WTC11 (cell line): Measurements from ENCODE around the gene COL16A1. TPM values are rescaled to one million over a fixed set of nuclear protein-coding genes. Genes with fewer than 3 reads are reported as not detected.

ENCODE experiments used
- ATF2 ChIP-seq: sonication (generic); formaldehyde crosslinking; IDR thresholded peaks from 2 replicates; pipeline ENCODE4 v1.8.1; 2022; ENCODE audit warnings: low read depth, missing genetic modification reagents, borderline replicate concordance
- CBFB ChIP-seq: sonication (generic); formaldehyde crosslinking; IDR thresholded peaks from 2 replicates; pipeline ENCODE4 v1.8.1; 2022; ENCODE audit warnings: mild to moderate bottlenecking, low read depth, missing genetic modification reagents
- CREB1 ChIP-seq: sonication (generic); formaldehyde crosslinking; IDR thresholded peaks from 2 replicates; pipeline ENCODE4 v1.8.0; 2023; ENCODE audit warnings: mild to moderate bottlenecking, missing genetic modification reagents
- CREM ChIP-seq: sonication (generic); formaldehyde crosslinking; IDR thresholded peaks from 2 replicates; pipeline ENCODE4 v1.8.1; 2022; ENCODE audit warnings: mild to moderate bottlenecking, missing genetic modification reagents, moderate library complexity
- E2F1 ChIP-seq: sonication (generic); formaldehyde crosslinking; IDR thresholded peaks from 2 replicates; pipeline ENCODE4 v1.8.0; 2022; ENCODE audit warnings: mild to moderate bottlenecking, missing genetic modification reagents
- EMX1 ChIP-seq: fragments of 250-450 bp; sonication (Bioruptor Pico); IDR thresholded peaks from 2 replicates; pipeline ENCODE4 v1.8.0; 2021; ENCODE audit warnings: mild to moderate bottlenecking
- ESRRA ChIP-seq: sonication (generic); formaldehyde crosslinking; IDR thresholded peaks from 2 replicates; pipeline ENCODE4 v1.8.1; 2022; ENCODE audit warnings: mild to moderate bottlenecking, missing genetic modification reagents, borderline replicate concordance
- FOXK1 ChIP-seq: sonication (generic); formaldehyde crosslinking; IDR thresholded peaks from 2 replicates; pipeline ENCODE4 v1.8.0; 2022; ENCODE audit warnings: mild to moderate bottlenecking, moderate library complexity, missing genetic modification reagents
- GRHL2 ChIP-seq: fragments of 250-450 bp; sonication (Bioruptor Pico); IDR thresholded peaks from 2 replicates; pipeline ENCODE4 v1.8.0; 2022; ENCODE audit warnings: mild to moderate bottlenecking, moderate library complexity; ENCODE audit not compliant: insufficient replicate concordance, severe bottlenecking
- JUN ChIP-seq: sonication (generic); formaldehyde crosslinking; IDR thresholded peaks from 2 replicates; pipeline ENCODE4 v1.8.0; 2023; ENCODE audit warnings: mild to moderate bottlenecking, missing genetic modification reagents
- KAT7 ChIP-seq: sonication (generic); formaldehyde crosslinking; IDR thresholded peaks from 2 replicates; pipeline ENCODE4 v1.8.1; 2023; ENCODE audit warnings: missing genetic modification reagents, mild to moderate bottlenecking, borderline replicate concordance
- MAX ChIP-seq: sonication (generic); formaldehyde crosslinking; IDR thresholded peaks from 2 replicates; pipeline ENCODE4 v1.8.0; 2022; ENCODE audit warnings: mild to moderate bottlenecking, missing genetic modification reagents
- MYBL2 ChIP-seq: sonication (generic); formaldehyde crosslinking; IDR thresholded peaks from 2 replicates; pipeline ENCODE4 v1.8.1; 2023; ENCODE audit warnings: mild to moderate bottlenecking, moderate library complexity, missing genetic modification reagents
- OVOL2 ChIP-seq: fragments of 250-450 bp; sonication (Bioruptor Pico); IDR thresholded peaks from 2 replicates; pipeline ENCODE4 v1.9.0; 2021; ENCODE audit warnings: mild to moderate bottlenecking, borderline replicate concordance
- RORB ChIP-seq: fragments of 250-450 bp; sonication (Bioruptor Pico); IDR thresholded peaks from 2 replicates; pipeline ENCODE4 v1.9.0; 2021; ENCODE audit warnings: mild to moderate bottlenecking
- SP1 ChIP-seq: sonication (generic); formaldehyde crosslinking; conservative IDR thresholded peaks from 2 replicates; pipeline ENCODE4 v1.8.1; 2022; ENCODE audit warnings: missing genetic modification reagents
- TEAD1 ChIP-seq: sonication (generic); formaldehyde crosslinking; IDR thresholded peaks from 2 replicates; pipeline ENCODE4 v1.8.0; 2022; ENCODE audit warnings: mild to moderate bottlenecking, missing genetic modification reagents
- TP53 ChIP-seq: sonication (generic); formaldehyde crosslinking; IDR thresholded peaks from 2 replicates; pipeline ENCODE4 v1.8.1; 2023; ENCODE audit warnings: mild to moderate bottlenecking, missing genetic modification reagents
- ZMAT4 ChIP-seq: fragments of 250-450 bp; sonication (Bioruptor Pico); IDR thresholded peaks from 2 replicates; pipeline ENCODE4 v1.9.0; 2021; ENCODE audit warnings: mild to moderate bottlenecking
- ZNF138 ChIP-seq: sonication (generic); formaldehyde crosslinking; conservative IDR thresholded peaks from 2 replicates; pipeline ENCODE4 v1.8.1; 2022; ENCODE audit warnings: mild to moderate bottlenecking, moderate library complexity, missing genetic modification reagents
- ZNF219 ChIP-seq: sonication (generic); formaldehyde crosslinking; IDR thresholded peaks from 2 replicates; pipeline ENCODE4 v1.8.0; 2023; ENCODE audit warnings: missing genetic modification reagents, mild to moderate bottlenecking, borderline replicate concordance
- ZNF232 ChIP-seq: sonication (generic); formaldehyde crosslinking; IDR thresholded peaks from 2 replicates; pipeline ENCODE4 v1.8.0; 2022; ENCODE audit warnings: mild to moderate bottlenecking, missing genetic modification reagents
- ZNF423 ChIP-seq: fragments of 250-450 bp; sonication (Bioruptor Pico); IDR thresholded peaks from 2 replicates; pipeline ENCODE4 v2.1.2; 2022; ENCODE audit warnings: mild to moderate bottlenecking, moderate library complexity
- total RNA-seq: library from RNA; stranded (reverse); gene quantifications from 3 replicates; pipeline ENCODE4 v1.2.3, GENCODE V29; 2021
- TF ChIP-seq, protein P1 (sequence below): fragments of 250-450 bp; sonication (Bioruptor Pico); IDR thresholded peaks from 2 replicates; pipeline ENCODE4 v1.8.0; 2021; ENCODE audit warnings: mild to moderate bottlenecking
- TF ChIP-seq, protein P2 (sequence below): sonication (generic); formaldehyde crosslinking; IDR thresholded peaks from 2 replicates; pipeline ENCODE4 v1.8.0; 2022; ENCODE audit warnings: mild to moderate bottlenecking, missing genetic modification reagents
- TF ChIP-seq, protein P3 (sequence below): sonication (generic); formaldehyde crosslinking; IDR thresholded peaks from 2 replicates; pipeline ENCODE4 v1.8.0; 2022; ENCODE audit warnings: mild to moderate bottlenecking, missing genetic modification reagents
- TF ChIP-seq, protein P4 (sequence below): sonication (generic); formaldehyde crosslinking; IDR thresholded peaks from 2 replicates; pipeline ENCODE4 v1.8.0; 2023; ENCODE audit warnings: mild to moderate bottlenecking, missing genetic modification reagents
- TF ChIP-seq, protein P5 (sequence below): sonication (generic); formaldehyde crosslinking; IDR thresholded peaks from 2 replicates; pipeline ENCODE4 v1.8.0; 2023; ENCODE audit warnings: missing genetic modification reagents

Gene COL16A1
- total RNA-seq, 1 experiment from 2014 or later: 8.8 TPM

- TF ChIP-seq ATF2 (CRISPR knock-in tag) (no peak), ESRRA (CRISPR knock-in tag) (no peak), EMX1 (no peak), ZNF423 (CRISPR knock-in tag) (no peak), ZNF138 (CRISPR knock-in tag) (no peak), CBFB (no peak), TP53 (no peak), SP1 (CRISPR knock-in tag) (no peak), TEAD1 (peak; percentile 58; the same call in 1 of the 2 replicates), E2F1 (CRISPR knock-in tag) (0 out of 2 replicates have a peak, but pooled peaks have one; percentile 43), ZMAT4 (CRISPR knock-in tag) (no peak), JUN (peak; percentile 83; the same call in 1 of the 2 replicates), ZNF219 (CRISPR knock-in tag) (no peak; the same call in 1 of the 2 replicates), MYBL2 (no peak), CREB1 (CRISPR knock-in tag) (no peak), OVOL2 (CRISPR knock-in tag) (no peak), MAX (CRISPR knock-in tag) (no peak), FOXK1 (CRISPR knock-in tag) (no peak), CREM (CRISPR knock-in tag) (peak; percentile 69; the same call in 1 of the 2 replicates), KAT7 (CRISPR knock-in tag) (0 out of 2 replicates have a peak, but pooled peaks have one; percentile 54), ZNF232 (CRISPR knock-in tag) (peak; percentile 79; the same call in 1 of the 2 replicates), GRHL2 (no peak), RORB (CRISPR knock-in tag) (no peak)
- TF ChIP-seq, protein P1, sequence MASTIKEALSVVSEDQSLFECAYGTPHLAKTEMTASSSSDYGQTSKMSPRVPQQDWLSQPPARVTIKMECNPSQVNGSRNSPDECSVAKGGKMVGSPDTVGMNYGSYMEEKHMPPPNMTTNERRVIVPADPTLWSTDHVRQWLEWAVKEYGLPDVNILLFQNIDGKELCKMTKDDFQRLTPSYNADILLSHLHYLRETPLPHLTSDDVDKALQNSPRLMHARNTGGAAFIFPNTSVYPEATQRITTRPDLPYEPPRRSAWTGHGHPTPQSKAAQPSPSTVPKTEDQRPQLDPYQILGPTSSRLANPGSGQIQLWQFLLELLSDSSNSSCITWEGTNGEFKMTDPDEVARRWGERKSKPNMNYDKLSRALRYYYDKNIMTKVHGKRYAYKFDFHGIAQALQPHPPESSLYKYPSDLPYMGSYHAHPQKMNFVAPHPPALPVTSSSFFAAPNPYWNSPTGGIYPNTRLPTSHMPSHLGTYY (CRISPR knock-in tag): no peak
- TF ChIP-seq, protein P2, sequence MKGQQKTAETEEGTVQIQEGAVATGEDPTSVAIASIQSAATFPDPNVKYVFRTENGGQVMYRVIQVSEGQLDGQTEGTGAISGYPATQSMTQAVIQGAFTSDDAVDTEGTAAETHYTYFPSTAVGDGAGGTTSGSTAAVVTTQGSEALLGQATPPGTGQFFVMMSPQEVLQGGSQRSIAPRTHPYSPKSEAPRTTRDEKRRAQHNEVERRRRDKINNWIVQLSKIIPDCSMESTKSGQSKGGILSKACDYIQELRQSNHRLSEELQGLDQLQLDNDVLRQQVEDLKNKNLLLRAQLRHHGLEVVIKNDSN (CRISPR knock-in tag): peak; percentile 59; the same call in 1 of the 2 replicates
- TF ChIP-seq, protein P3, sequence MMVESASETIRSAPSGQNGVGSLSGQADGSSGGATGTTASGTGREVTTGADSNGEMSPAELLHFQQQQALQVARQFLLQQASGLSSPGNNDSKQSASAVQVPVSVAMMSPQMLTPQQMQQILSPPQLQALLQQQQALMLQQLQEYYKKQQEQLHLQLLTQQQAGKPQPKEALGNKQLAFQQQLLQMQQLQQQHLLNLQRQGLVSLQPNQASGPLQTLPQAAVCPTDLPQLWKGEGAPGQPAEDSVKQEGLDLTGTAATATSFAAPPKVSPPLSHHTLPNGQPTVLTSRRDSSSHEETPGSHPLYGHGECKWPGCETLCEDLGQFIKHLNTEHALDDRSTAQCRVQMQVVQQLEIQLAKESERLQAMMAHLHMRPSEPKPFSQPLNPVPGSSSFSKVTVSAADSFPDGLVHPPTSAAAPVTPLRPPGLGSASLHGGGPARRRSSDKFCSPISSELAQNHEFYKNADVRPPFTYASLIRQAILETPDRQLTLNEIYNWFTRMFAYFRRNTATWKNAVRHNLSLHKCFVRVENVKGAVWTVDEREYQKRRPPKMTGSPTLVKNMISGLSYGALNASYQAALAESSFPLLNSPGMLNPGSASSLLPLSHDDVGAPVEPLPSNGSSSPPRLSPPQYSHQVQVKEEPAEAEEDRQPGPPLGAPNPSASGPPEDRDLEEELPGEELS (CRISPR knock-in tag): peak; percentile 73; the same call in 1 of the 2 replicates
- TF ChIP-seq, protein P4, sequence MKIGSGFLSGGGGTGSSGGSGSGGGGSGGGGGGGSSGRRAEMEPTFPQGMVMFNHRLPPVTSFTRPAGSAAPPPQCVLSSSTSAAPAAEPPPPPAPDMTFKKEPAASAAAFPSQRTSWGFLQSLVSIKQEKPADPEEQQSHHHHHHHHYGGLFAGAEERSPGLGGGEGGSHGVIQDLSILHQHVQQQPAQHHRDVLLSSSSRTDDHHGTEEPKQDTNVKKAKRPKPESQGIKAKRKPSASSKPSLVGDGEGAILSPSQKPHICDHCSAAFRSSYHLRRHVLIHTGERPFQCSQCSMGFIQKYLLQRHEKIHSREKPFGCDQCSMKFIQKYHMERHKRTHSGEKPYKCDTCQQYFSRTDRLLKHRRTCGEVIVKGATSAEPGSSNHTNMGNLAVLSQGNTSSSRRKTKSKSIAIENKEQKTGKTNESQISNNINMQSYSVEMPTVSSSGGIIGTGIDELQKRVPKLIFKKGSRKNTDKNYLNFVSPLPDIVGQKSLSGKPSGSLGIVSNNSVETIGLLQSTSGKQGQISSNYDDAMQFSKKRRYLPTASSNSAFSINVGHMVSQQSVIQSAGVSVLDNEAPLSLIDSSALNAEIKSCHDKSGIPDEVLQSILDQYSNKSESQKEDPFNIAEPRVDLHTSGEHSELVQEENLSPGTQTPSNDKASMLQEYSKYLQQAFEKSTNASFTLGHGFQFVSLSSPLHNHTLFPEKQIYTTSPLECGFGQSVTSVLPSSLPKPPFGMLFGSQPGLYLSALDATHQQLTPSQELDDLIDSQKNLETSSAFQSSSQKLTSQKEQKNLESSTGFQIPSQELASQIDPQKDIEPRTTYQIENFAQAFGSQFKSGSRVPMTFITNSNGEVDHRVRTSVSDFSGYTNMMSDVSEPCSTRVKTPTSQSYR (CRISPR knock-in tag): 0 out of 2 replicates have a peak, but pooled peaks have one; percentile 31
- TF ChIP-seq, protein P5, sequence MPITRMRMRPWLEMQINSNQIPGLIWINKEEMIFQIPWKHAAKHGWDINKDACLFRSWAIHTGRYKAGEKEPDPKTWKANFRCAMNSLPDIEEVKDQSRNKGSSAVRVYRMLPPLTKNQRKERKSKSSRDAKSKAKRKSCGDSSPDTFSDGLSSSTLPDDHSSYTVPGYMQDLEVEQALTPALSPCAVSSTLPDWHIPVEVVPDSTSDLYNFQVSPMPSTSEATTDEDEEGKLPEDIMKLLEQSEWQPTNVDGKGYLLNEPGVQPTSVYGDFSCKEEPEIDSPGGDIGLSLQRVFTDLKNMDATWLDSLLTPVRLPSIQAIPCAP (CRISPR knock-in tag): no peak
Observed at GRCh38 chr1:31723828-31724359, 20.1 kb upstream of the COL16A1 start (continued).
